ENCODE measurements around the gene PIP4K2A.
"Not testable (repeated sequence)": the region's sequence is repeated elsewhere in the genome, so short reads cannot be mapped to it uniquely, and the experiment has no call there.

The PIP4K2A gene

DNA sequence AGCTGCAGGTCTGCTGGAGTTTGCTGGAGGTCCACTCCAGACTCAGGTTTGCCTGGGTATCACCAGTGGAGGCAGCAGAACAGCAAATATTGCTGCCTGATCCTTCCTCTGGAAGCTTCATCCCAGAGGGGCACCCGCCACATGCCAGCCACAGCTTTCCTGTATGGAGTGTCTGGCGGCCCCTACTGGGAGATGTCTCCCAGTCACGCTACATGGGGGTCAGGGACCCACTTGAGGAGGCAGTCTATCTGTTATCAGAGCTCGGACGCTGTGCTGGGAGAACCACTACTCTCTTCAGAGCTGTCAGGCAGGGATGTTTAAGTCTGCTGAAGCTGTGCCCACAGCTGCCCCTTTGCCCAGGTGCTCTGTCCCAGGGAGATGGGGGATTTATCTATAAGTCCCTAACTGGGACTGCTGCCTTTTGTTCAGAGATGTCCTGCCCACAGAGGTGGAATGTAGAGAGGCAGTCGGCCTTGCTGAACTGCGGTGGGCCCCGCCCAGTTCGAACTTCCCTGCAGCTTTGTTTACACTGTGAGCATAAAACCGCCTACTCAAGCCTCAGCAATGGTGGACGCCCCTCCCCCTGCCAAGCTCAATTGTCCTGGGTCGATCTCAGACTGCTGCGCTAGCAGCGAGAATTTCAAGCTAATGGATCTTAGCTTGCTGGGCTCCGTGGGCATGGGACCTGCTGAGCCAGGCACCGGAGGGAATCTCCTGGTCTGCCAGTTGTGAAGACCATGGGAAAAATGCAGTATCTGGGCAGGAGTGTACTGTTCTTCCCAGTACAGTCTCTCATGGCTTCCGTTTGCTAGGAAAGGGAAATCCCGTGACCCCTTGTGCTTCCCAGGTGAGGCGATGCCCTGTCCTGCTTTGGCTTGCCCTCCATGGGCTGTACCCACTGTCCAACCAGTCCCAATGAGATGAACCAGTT, 200.6 kb downstream of the PIP4K2A start:
- DNase-seq = peak; percentile 37

DNA sequence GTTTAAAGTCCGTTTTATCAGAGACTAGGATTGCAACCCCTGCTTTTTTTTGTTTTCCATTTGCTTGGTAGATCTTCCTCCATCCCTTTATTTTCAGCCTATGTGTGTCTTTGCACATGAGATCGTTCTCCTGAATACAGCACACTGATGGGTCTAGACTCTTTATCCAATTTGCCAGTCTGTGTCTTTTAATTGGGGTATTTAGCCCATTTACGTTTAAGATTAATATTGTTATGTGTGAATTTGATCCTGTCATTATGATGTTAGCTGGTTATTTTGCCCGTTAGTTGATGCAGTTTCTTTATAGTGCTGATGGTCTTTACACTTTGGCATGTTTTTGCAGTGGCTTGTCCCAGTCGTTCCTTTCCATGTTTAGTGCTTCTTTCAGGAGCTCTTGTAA, 202.4 kb downstream of the PIP4K2A start:
- not testable (repeated sequence) for DNase-seq

DNA sequence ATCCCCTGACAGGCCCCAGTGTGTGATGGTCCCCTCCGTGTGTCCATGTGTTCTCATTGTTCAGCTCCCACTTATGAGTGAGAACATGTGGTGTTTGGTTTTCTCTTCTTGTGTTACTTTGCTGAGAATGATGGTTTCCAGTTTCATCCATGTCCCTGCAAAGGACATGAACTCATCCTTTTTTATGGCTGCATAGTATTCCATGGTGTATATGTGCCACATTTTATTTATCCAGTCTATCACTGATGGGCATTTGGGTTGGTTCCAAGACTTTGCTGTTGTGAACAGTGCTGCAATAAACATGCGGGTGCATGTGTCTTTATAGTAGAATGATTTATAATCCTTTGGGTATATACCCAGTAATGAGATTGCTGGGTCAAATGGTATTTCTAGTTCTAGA, 206.2 kb downstream of the PIP4K2A start:
- not testable (repeated sequence) for DNase-seq

DNA sequence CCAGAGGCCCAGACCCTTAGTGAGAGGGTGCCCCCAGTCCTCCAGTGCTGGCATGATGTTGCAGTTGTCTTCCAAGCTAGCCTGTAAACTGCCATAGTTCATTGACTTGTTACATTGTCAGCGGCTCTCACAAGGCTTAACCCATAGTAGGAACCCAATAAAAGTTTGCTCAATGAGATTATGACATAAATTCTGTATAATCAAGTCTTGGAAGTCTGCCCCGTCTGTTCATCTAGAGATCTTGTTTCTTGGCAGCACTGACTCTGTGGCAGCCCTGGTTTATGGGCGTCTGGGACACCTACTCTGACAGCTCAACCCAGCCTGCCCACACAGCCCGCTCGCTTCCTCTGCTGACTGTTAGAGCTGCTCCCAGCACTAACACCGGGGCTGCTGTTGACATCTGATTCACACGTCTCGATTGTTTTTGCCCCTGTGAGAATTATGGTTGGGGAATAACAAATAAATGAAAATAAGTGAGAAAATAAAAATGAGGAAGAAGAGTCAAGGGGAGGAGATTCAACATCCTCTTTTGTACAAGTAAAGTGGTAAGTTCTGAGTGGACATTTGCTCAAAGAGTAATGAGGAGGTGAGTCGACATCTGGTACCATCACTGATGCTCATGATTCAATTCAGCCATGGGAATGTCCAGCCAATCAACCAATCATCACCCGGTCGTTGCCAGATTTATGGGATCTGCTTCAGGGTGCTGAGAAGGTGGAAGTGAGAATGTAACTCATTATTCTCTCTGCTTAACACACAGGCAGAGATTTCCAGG, 208.3 kb downstream of the PIP4K2A start:
- DNase-seq = no peak

DNA sequence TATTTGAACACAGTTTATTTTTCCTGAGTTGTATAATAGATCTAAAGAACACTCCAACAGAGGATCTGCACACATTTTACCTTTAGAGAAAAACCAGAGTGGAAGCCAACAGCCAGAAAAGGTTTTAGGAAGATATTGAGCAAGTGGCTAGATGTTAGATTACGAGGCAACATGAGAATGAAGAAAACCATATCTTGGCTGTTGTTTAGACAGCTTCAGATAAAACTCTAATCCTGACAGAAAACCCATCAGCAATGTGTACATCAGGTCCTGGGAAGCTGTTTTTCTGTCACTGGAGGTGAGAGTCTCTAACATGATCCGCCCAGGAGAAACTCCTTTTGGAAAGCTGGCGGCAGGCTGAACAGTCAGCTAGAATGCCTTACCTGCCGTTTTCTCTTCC, 209.6 kb downstream of the PIP4K2A start:
- no peak for DNase-seq

DNA sequence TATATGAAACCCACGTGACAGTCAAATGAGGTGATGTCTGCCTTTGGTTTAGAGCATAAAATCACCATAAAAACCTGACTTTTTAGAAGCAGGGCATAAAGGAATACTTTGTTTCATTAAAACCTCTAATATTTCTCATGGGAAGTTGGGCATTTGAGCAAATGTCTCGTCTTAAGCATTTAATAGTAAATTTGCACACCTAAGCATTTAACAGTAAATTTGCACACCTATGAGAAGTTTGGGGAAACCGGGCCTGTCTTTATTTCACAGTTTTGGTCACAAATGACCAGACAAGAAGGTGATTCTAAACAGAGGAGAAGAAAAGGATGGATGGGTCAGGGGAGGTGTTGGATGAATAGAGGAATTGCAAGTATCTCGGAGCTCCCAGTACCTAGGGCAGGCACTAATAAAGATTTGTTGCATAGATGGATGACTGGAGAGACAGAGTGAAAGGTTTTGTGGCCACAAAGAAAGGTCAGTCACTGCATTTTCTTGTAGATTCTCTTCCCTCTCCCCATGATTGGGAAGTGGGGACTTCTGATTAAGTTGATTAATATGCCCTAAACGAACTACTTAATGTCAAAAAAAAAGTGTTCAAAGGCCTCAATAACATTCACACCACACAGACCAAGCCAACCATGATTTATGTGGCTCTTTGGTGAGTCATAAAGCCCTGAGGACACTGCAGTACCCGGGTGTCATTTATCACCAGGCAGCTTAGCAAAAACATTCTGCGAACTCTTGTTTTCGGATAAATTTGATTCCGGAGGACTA, 210.9 kb downstream of the PIP4K2A start:
- no peak for DNase-seq

DNA sequence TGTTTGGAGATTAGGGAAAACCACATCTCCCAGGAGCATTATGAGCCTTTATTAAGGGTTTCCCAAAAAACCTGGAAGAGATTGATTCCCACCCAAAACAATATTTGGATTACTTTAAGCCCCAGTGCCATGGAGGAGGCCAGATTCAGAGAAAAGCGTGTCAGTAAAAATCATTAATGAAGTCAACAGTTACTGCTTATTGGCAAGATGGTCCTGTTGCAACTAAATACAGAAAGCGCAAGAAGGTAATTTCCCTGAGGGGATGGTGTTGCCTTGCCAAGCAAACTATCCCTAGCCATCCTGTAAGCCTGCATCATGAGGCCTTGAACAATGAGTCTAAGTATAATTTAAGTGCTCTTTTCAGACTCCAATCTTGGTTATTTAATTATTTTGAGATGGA, 212.5 kb downstream of the PIP4K2A start:
- no peak for DNase-seq

DNA sequence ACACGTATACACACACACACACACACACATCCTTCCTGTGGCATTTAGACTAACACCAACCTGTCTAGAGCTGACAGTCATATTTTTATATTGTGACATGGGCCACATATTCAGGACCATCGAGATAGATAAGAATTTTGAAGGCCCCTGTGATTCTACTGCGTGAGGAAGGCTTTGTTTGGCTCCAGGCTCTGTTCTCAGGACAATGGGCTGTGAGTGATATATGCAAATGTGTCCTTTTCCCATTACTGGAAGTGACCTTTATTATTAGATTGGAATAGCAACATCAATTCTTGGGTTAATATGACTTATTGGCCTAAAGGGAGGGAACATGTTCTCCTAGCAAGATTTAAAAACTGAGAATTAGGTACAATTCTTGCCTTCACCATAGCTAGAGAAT, 213.0 kb downstream of the PIP4K2A start:
- DNase-seq = no peak

DNA sequence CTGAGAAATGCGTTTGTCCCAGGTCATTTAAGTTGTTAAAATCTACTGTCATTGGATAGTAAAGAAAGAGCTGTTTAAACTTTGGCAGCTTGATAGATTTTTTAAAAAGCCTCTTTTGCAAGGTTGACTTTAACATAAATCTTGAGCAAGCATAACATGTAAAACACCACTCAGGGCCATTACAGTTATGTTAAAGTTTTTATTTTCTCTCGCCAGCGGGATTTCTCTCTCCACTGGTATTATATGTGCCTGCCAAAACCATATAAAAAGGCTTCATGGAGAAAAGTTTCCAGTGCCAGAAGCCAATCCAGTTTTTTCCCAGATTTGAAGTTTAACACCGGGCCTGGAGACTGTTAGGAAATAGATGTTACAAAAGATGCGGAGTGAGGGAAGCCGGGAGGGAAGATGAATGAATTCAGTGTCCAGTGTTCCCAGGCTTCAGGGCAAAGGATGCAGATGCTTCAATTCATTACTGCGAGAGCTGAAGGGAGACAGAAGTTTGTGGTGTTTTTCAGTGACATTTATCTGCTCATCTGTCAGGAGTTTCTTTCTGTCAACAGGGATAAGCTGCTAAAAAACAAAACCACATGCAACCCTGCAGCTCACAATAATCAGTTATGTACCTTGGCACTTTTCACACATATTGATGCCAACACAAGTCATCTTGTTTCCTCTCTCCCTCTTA, 213.6 kb downstream of the PIP4K2A start:
- DNase-seq = no peak

DNA sequence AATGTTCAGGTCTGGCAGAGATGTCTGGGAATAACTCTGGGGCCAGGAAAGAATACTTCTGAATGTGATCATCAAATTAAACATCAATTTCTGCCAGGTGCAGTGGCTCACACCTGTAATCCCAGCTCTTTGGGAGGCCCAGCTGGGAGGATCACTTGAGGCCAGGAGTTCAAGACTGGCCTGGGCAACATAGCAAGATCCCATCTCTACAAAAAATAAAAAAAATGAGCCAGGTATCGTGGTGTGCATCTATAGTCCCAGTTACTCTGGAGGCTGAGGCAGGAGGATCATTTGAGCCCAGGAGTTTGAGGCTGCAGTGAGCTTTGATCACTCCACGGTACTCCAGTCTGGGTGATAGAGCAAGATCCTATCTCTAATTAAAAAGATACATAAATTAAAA, 214.4 kb downstream of the PIP4K2A start:
- DNase-seq = not testable (repeated sequence)

DNA sequence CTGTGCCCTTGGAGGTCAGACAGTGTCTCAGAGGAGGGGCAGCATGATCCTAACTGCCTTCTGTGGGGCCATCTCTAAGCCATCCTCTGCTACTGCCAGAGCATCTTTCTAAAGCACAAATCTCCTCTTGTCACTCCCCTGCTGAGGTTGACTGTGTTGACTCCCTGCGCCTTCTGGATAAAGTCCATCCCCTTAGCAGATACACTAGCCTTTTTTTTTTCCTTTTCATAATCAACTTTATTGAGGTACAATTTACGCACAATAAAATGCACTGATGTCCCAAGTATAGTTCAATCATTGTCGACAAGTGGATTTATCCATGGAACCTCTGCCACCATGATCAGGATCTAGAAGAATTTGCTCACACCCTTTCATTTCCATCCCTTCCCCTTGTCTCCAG, 219.0 kb downstream of the PIP4K2A start:
- no peak for DNase-seq

DNA sequence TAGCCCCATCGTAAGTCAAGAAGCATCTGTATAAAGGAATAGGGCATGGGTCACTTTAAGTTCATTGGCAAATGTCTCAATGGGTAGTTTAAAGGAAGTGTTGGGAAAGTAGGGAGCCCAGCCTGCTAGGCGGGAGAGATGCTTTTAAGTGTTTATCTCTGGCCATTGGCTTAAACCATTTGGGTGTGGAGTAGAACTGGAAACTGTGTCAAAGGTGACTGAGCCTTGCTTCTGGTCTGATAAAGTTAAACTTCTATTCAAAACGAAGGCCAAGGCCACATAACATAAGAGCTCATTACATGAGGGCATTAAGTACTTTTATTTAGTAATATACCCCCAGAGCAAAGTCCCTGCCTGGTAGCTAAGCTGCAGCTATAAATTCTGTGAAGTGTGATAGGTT, 220.4 kb downstream of the PIP4K2A start:
- DNase-seq = no peak

DNA sequence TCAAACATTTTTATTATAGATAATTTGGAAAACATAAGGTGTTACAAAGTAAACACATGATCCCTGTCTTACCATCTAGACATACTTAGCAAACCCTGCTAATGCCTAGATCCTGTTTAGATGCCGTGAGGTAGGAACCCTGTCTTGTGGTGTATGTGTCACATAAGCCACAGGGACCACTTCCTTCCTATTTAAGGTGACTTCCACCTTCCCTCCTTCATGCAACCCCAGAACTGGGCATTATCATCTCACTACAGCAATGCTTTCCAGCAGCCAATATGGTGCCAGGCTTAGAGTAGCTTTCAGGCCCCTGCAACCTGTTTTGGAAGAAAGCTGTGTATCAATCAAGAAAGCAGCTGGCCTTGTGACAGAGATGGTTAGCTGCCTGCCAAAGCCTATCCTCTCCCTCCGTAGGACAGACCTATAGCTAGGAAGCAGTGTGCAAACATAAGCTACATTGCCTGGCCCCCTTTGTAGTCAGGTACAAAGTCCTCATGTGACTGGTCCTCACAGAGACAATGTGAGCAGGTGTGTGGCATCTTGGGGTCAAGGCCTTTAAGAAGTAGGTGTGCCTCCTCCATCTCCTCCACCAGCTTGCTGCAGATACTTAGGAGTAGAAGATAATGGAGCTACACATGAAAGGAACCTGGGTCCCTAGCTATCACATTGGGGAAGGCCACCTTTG, 222.3 kb downstream of the PIP4K2A start:
- no peak for DNase-seq

DNA sequence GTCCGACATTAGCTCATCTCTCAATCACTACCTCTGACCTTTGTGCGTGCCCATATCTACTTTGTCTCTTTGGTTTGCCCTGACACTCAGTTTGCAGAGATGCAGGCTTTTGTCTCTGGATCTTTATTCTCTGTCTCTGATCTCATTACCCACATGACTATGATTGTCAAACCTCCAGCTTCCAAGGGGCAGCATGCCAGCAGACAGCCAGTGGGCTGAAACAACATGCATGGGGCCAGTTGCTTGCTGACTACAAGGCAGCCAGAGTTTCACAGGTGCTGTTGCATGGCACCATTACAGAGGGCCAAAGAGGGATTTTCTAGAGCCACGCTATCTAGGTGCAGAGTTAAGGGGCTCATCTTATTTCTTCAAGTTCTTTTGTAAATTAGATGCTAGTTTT, 222.9 kb downstream of the PIP4K2A start:
- no peak for DNase-seq

DNA sequence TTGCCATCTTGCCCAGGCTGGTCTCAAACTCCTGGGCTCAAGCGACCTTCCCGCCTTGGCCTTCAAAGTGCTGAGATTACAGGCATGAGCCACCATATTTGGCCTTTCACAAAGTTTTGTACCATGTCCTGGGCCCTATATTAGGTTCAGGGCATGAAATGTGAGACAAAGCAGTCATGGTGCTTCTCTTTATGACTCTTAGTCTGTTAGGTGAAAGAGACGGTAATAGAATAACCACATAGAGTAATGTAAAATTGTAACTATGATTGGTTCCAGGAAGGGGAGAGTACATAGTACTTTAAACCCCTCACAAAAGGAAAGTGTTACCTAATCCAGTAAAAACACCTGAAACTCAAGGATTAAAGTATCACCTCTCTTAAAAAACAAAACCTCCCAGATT, 224.4 kb downstream of the PIP4K2A start:
- no peak for DNase-seq

DNA sequence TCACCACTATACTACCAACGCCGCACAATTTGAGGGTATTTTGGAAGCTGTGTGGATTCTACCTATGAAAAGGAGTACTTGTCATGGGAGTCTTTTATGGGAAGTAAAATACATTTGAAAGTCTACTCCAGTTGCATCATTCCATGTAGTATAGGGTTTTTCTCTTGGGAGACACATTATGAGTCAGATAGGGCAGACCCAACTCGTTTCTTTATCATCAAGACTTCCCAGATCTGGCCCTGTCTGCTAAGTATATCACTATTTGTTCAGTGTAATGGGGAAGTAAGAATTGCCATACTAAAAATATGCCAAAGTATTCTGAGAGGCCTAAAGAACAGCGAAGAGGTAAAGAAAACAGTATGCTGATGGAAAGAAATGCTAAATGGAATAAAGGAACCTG, 224.9 kb downstream of the PIP4K2A start:
- no peak for DNase-seq

DNA sequence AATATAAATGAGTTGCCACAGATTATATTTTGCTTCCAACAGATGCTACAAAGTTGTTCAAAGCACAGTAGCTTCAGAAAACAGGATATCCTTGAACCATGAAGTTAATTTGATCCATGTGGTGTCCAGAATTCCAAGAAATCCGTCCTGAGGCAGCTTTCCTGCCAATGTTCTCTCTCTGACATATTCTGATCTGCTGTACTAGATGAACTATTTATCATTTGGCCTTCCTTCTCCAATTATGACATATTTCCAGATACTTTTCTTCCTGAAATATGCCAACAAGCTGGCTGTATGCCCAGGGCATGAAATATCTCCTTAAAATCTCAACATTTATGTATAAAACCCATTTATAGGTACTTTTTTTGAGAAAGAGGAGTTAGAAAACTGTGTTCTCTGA, 227.9 kb downstream of the PIP4K2A start:
- DNase-seq = no peak
